Glomerular visceral epithelial cell (primary cell): ENCODE results near the gene CBFA2T3.
"Not testable (repeated sequence)": the region's sequence is repeated elsewhere in the genome, so short reads cannot be mapped to it uniquely, and the experiment has no call there.

Experiments used
- DNase-seq: peaks from one replicate; pipeline ENCODE4 v3.0.0-alpha.2; 2016; ENCODE audit errors: extremely low spot score

CBFA2T3 gene

GRCh38 chr16:88923450-88923849 is 53.6 kb downstream of the CBFA2T3 start:
- DNase-seq, result no peak

GRCh38 chr16:88922826-88923410 is 54.1 kb downstream of the CBFA2T3 start:
- no peak for DNase-seq

GRCh38 chr16:88922114-88922825 is 54.7 kb downstream of the CBFA2T3 start:
- peak; percentile 13 for DNase-seq

GRCh38 chr16:88921591-88921990 is 55.4 kb downstream of the CBFA2T3 start:
- DNase-seq, result no peak

GRCh38 chr16:88920618-88921590 is 56.1 kb downstream of the CBFA2T3 start:
- DNase-seq, result no peak

- DNase-seq, result no peak
Measured at GRCh38 chr16:88919936-88920335, 57.1 kb downstream of the CBFA2T3 start.

- not testable (repeated sequence) for DNase-seq
Measured at GRCh38 chr16:88918896-88919295, 58.1 kb downstream of the CBFA2T3 start.

GRCh38 chr16:88917915-88918627 is 58.9 kb downstream of the CBFA2T3 start:
- DNase-seq, result no peak

- no peak for DNase-seq
Measured at GRCh38 chr16:88917146-88917914, 59.7 kb downstream of the CBFA2T3 start.

- DNase-seq, result no peak
Measured at GRCh38 chr16:88915639-88916327, 61.2 kb downstream of the CBFA2T3 start.

GRCh38 chr16:88914750-88915368 is 62.1 kb downstream of the CBFA2T3 start:
- DNase-seq, result no peak

- no peak for DNase-seq
Measured at GRCh38 chr16:88913870-88914269, 63.1 kb downstream of the CBFA2T3 start.

- no peak for DNase-seq
Measured at GRCh38 chr16:88913001-88913612, 63.9 kb downstream of the CBFA2T3 start.

- no peak for DNase-seq
Measured at GRCh38 chr16:88912556-88912955, 64.5 kb downstream of the CBFA2T3 start.

- no peak for DNase-seq
Measured at GRCh38 chr16:88911946-88912310, 65.1 kb downstream of the CBFA2T3 start.

GRCh38 chr16:88911136-88911945 is 65.7 kb downstream of the CBFA2T3 start:
- DNase-seq, result no peak

GRCh38 chr16:88910284-88911135 is 66.5 kb downstream of the CBFA2T3 start:
- no peak for DNase-seq
